ENCODE results near the gene TMEM214. TPM values are rescaled to one million over a fixed set of nuclear protein-coding genes. Genes with fewer than 3 reads are reported as not detected.

TMEM214 gene
- total RNA-seq, 4 donors from 2014 or later: 16.1 to 96.2 (median 66.5) TPM

- no peak for TF ChIP-seq POLR2A (IDR thresholded peaks at IDR 0.05)
- no peak for TF ChIP-seq CTCF (IDR thresholded peaks at IDR 0.05)
These were observed 28.9 kb upstream of the TMEM214 start for GRCh38 chr2:27003857-27004256.

GRCh38 chr2:27006602-27007415 is 26.0 kb upstream of the TMEM214 start:
- Histone ChIP-seq H3K4me3 (no peak overlapping the region), H3K4me1 (no peaks in the 10 kb centered on the region), H3K9me3 (no peaks in the 10 kb centered on the region), H3K36me3 (no peaks in the 10 kb centered on the region), H3K27ac (no peak overlapping the region), H3K27me3 (no peaks in the 10 kb centered on the region)
- no peak for DNase-seq
- TF ChIP-seq CTCF (IDR thresholded peaks at IDR 0.05): no peak
- TF ChIP-seq POLR2A (IDR thresholded peaks at IDR 0.05): no peak
- intact Hi-C loops (cut with DNase I; ENCODE audit: low total_unique reads): no loop called here

More at GRCh38 chr2:27003857-27004256, 28.9 kb upstream of the TMEM214 start:
- no peaks in the 10 kb centered on the region for H3K36me3 ChIP-seq
- no peaks in the 10 kb centered on the region for H3K27me3 ChIP-seq
- H3K4me1 ChIP-seq: no peaks in the 10 kb centered on the region
- no peaks in the 10 kb centered on the region for H3K9me3 ChIP-seq
- DNase-seq: no peak
- no peak overlapping the region for H3K4me3 ChIP-seq
- no peak overlapping the region for H3K27ac ChIP-seq
- intact Hi-C loops (cut with DNase I; ENCODE audit: low total_unique reads): no loop called here

GRCh38 chr2:27007416-27008374 is 25.1 kb upstream of the TMEM214 start:
- intact Hi-C loops (cut with DNase I; ENCODE audit: low total_unique reads): no loop called here
- Histone ChIP-seq H3K4me1 (no peaks in the 10 kb centered on the region), H3K36me3 (no peaks in the 10 kb centered on the region), H3K4me3 (no peak overlapping the region), H3K27me3 (no peaks in the 10 kb centered on the region), H3K27ac (no peak overlapping the region), H3K9me3 (no peaks in the 10 kb centered on the region)
- TF ChIP-seq CTCF (IDR thresholded peaks at IDR 0.05): no peak
- DNase-seq: no peak

GRCh38 chr2:27008678-27009077 is 24.1 kb upstream of the TMEM214 start:
- no peak for DNase-seq
- H3K36me3 ChIP-seq: no peaks in the 10 kb centered on the region
- intact Hi-C loops (cut with DNase I; ENCODE audit: low total_unique reads): no loop called here
- H3K27ac ChIP-seq: no peak overlapping the region
- no peaks in the 10 kb centered on the region for H3K4me1 ChIP-seq
- TF ChIP-seq POLR2A (IDR thresholded peaks at IDR 0.05): no peak
- no peak for TF ChIP-seq CTCF (IDR thresholded peaks at IDR 0.05)
- H3K9me3 ChIP-seq: no peaks in the 10 kb centered on the region
- no peak overlapping the region for H3K4me3 ChIP-seq
- H3K27me3 ChIP-seq: no peaks in the 10 kb centered on the region

- no peaks in the 10 kb centered on the region for H3K9me3 ChIP-seq
- TF ChIP-seq CTCF (IDR thresholded peaks at IDR 0.05) (no peak), POLR2A (IDR thresholded peaks at IDR 0.05) (no peak)
- no peak overlapping the region for H3K27ac ChIP-seq
- intact Hi-C loops (cut with DNase I; ENCODE audit: low total_unique reads): no loop called here
- no peaks in the 10 kb centered on the region for H3K27me3 ChIP-seq
- DNase-seq: no peak
- no peaks in the 10 kb centered on the region for H3K36me3 ChIP-seq
- no peaks in the 10 kb centered on the region for H3K4me1 ChIP-seq
- H3K4me3 ChIP-seq: no peak overlapping the region
These were observed 23.7 kb upstream of the TMEM214 start for GRCh38 chr2:27009083-27009482.
